Activated CD4-positive, alpha-beta T cell treated with anti-CD3 and anti-CD28 coated beads for 24 hours (primary cell): ENCODE results near the gene CDK5RAP1.
"Not testable (repeated sequence)": the region's sequence is repeated elsewhere in the genome, so short reads cannot be mapped to it uniquely, and the experiment has no call there.

Experiments used
- DNase-seq, 2 donors: peaks; one replicate each; pipeline ENCODE4 v3.0.0-alpha.2; 2020; ENCODE audit warnings: low read depth in 2 of 2

Gene CDK5RAP1

GRCh38 chr20:33401184-33401920 lies at the start of gene CDK5RAP1:
Gene CDK5RAP1, minus strand, starts transcription at chr20:33401519. Its CDS starts 4,455 bp downstream, at chr20:33397064.
- DNase-seq: peak; percentile 73 to 80

- DNase-seq: no peak
Observed at GRCh38 chr20:33450867-33451266, 49.5 kb upstream of the CDK5RAP1 start.

- no peak for DNase-seq
Observed at GRCh38 chr20:33445881-33446625, 44.7 kb upstream of the CDK5RAP1 start.

- peak in 1 of 2 donors; percentile 4 for DNase-seq
Observed at GRCh38 chr20:33444797-33445560, 43.7 kb upstream of the CDK5RAP1 start.

GRCh38 chr20:33443512-33444239 lies 42.4 kb upstream of the CDK5RAP1 start, which contains the start of gene SNTA1:
Gene SNTA1, minus strand, starts transcription at chr20:33443763. Its CDS starts 143 bp downstream, at chr20:33443620.
- DNase-seq: peak; percentile 80 to 88

- peak; percentile 6 to 8 for DNase-seq
Observed at GRCh38 chr20:33443006-33443511, 41.7 kb upstream of the CDK5RAP1 start.

- no peak for DNase-seq
Observed at GRCh38 chr20:33442136-33443005, 41.1 kb upstream of the CDK5RAP1 start.

GRCh38 chr20:33441142-33441955 lies 40.0 kb upstream of the CDK5RAP1 start:
- no peak for DNase-seq

- DNase-seq: not testable (repeated sequence)
Observed at GRCh38 chr20:33440562-33440961, 39.2 kb upstream of the CDK5RAP1 start.

GRCh38 chr20:33438481-33438880 lies 37.2 kb upstream of the CDK5RAP1 start:
- DNase-seq: no peak

- no peak for DNase-seq
Observed at GRCh38 chr20:33437141-33437911, 36.0 kb upstream of the CDK5RAP1 start.

GRCh38 chr20:33434434-33434833 lies 33.1 kb upstream of the CDK5RAP1 start:
- no peak for DNase-seq

GRCh38 chr20:33433465-33434234 lies 32.3 kb upstream of the CDK5RAP1 start:
- DNase-seq: no peak

- DNase-seq: no peak
Observed at GRCh38 chr20:33431797-33432381, 30.6 kb upstream of the CDK5RAP1 start.

- not testable (repeated sequence) for DNase-seq
Observed at GRCh38 chr20:33423875-33424274, 22.6 kb upstream of the CDK5RAP1 start.

- no peak for DNase-seq
Observed at GRCh38 chr20:33423141-33423834, 22.0 kb upstream of the CDK5RAP1 start.
